Measurements from ENCODE around the gene OR4K2. TPM values are rescaled to one million over a fixed set of nuclear protein-coding genes. Genes with fewer than 3 reads are reported as not detected.
"Not testable (repeated sequence)": the region's sequence is repeated elsewhere in the genome, so short reads cannot be mapped to it uniquely, and the experiment has no call there.

Gene OR4K2
- total RNA-seq: not detected in 2 replicates

- DNase-seq (ENCODE audit: low read depth): no peak
- H3K4me3 ChIP-seq (ENCODE audit: low read depth, low read length): no peak within 1 kb of the TSS
- TF ChIP-seq CTCF (conservative IDR thresholded peaks at IDR 0.05; ENCODE audit: low read depth, low read length): no peak
These were observed at the start of gene OR4K2 for GRCh38 chr14:19874842-19875241. Gene OR4K2 (plus strand): TSS chr14:19875142. CDS start chr14:19876268, 1,126 bp downstream.

GRCh38 chr14:19827626-19828244 lies 47.2 kb upstream of the OR4K2 start:
- not testable (repeated sequence) for DNase-seq (ENCODE audit: low read depth); H3K4me3 ChIP-seq (ENCODE audit: low read depth, low read length)

- no peak for TF ChIP-seq CTCF (conservative IDR thresholded peaks at IDR 0.05; ENCODE audit: low read depth, low read length)
- no peak for DNase-seq (ENCODE audit: low read depth)
- H3K4me3 ChIP-seq (ENCODE audit: low read depth, low read length): no peak overlapping the region
These were observed 46.6 kb upstream of the OR4K2 start for GRCh38 chr14:19828314-19828713.

GRCh38 chr14:19834203-19834848 lies 40.6 kb upstream of the OR4K2 start:
- not testable (repeated sequence) for DNase-seq (ENCODE audit: low read depth); H3K4me3 ChIP-seq (ENCODE audit: low read depth, low read length)

- H3K4me3 ChIP-seq (ENCODE audit: low read depth, low read length): no peak overlapping the region
- no peak for TF ChIP-seq CTCF (conservative IDR thresholded peaks at IDR 0.05; ENCODE audit: low read depth, low read length)
- no peak for DNase-seq (ENCODE audit: low read depth)
These were observed 36.5 kb upstream of the OR4K2 start for GRCh38 chr14:19838433-19838832.

- H3K4me3 ChIP-seq (ENCODE audit: low read depth, low read length): no peak overlapping the region
- no peak for TF ChIP-seq CTCF (conservative IDR thresholded peaks at IDR 0.05; ENCODE audit: low read depth, low read length)
- no peak for DNase-seq (ENCODE audit: low read depth)
These were observed 23.6 kb upstream of the OR4K2 start for GRCh38 chr14:19851365-19851764.

- not testable (repeated sequence) for DNase-seq (ENCODE audit: low read depth); H3K4me3 ChIP-seq (ENCODE audit: low read depth, low read length)
These were observed 8.8 kb upstream of the OR4K2 start for GRCh38 chr14:19866061-19866669.

- no peak overlapping the region for H3K4me3 ChIP-seq (ENCODE audit: low read depth, low read length)
- no peak for DNase-seq (ENCODE audit: low read depth)
- TF ChIP-seq CTCF (conservative IDR thresholded peaks at IDR 0.05; ENCODE audit: low read depth, low read length): no peak
These were observed 1.8 kb upstream of the OR4K2 start for GRCh38 chr14:19873178-19873577.
